SK-N-DZ (cell line): ENCODE results near the gene SYF2.
A peak's percentile ranks its signal among the peaks of the same experiment; 100 is the strongest.
"Not testable (repeated sequence)": the region's sequence is repeated elsewhere in the genome, so short reads cannot be mapped to it uniquely, and the experiment has no call there.

Source experiments
- DNase-seq: peaks from one replicate; pipeline ENCODE4 v3.0.0-alpha.2; 2015; ENCODE audit warnings: low spot score

The SYF2 gene

DNA sequence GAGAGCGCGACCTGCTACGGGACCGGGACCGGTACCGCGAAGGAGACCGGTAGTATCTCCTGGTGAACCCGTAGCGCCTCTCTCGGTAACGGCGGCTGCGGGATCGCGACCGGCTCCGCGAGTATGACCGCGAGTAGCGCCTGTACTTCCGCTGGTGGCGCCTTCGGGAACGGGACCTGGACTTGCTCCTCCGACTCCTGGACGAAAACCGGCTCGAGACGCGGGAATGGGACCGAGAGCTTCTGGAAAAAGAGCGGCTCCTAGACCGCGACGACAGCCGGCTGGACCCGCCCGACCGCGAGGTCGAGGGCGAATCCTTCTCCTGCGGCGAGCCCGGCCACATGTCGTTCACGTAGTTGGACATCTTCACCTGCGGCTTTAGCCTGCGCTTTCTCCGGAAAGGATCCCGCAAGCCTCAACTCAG is 14.3 kb upstream of the SYF2 start:
- peak; percentile 15 for DNase-seq

DNA sequence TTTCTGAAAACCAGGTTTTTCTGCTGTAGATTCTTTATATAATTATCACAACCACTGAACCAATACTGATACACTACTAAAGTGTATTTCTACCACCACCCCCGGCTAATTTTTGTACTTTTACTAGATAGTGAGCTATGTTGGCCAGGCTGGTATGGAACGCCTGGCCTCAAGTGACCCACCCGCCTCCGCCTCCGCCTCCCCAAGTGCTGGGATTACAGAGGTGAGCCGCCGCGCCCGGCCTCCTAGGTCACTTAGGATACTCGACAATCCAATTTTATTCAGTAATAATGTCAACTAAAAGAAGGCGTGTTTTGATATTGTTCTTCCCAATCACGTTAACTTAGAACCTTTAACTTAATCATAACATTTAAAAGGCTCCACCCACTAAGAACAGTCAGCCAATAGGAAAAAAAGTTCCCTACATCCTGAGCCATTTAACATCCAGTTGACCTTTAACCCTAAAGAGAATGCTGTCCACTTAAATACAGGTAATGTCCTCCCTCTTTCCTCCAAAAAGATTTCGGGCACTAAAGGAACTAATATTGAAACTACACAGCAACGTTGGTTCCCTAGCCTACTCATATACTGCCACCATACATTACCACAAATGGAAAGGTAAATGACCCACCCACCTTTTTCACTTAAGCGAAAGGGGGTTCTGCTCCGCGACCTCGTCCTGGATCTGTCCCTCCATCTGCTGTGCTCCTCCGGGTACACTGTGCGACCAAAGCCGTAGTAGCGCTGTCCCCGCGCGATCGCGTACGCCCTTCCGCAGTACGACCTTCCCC is 13.7 kb upstream of the SYF2 start:
- no peak for DNase-seq

DNA sequence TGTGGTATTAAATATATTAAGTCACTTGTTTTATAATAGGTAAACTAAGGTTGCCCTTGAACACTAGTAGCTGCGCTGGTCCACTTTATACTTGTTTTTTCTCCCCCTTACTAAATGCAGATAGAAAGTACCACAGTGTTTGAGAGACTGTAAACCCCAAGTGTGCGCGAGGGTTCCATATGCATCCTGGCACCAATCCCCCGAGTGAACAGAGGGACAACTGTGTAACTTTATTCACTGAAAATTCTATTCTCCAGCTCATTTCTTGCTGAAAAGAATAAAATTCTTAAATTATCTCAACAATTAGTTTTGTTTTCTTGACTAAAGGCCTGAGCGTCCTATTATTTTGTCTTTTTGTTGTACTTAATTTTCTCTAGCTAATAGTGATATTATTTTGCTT is 13.1 kb upstream of the SYF2 start:
- DNase-seq, result no peak

DNA sequence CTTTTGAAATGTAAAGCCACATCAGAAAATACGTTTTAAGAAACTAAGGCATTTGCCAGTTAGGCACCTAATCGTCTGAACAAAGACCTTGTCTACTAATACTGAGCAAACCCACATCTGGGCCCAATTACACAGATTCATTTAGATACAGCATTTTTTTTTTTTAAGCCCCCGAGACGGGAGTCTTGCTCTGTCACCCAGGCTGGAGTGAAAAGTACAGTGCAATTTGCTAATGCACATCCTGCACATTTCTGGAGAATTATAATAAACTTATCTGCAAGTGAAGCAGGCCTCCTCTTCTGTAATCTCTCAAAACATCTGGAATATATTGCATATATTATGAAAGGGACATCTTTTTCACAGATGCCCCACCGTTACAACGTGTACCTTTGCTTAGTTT is 11.6 kb upstream of the SYF2 start:
- no peak for DNase-seq

DNA sequence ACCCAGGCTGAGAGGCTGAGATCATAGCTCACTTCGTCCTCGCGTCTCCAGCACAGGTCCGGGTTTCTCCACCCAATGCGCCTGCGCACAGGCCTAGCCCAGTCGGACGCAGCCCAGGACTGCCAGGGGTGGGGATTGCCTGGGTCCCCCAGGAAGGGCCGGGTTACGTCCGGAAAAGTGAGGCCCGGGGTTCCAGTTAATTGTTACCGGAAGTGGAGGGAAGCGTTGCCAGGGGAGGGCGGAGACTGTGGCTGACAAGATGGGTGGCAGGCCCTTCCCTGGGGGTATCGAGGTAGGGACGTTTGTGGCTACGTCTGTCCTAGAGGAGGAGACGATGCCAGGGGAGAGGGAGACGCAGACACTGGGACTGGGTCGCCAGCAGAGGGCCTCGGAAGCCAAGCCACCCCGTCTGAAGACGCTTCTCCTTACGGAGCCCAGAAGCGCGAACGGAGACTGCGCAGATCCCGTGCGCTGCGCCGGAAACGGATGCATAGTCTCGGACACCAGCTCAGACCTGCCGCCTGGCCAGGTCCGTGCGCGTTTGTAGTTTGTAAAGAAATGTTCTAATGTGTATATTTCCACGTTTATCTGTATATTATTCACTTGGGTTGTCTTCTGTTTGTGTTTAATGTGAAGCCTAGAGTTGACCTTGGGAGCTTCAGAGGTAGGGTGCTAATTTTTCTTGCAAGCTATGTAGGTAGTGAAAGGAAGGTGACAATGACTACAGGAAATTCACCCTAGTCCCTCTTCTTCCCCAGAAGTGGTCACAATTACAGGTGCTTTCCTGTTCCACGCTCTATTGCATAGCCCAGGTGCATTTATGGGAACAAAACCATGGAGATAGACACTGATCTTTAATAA is 7.6 kb upstream of the SYF2 start:
- DNase-seq, result peak; percentile 88

DNA sequence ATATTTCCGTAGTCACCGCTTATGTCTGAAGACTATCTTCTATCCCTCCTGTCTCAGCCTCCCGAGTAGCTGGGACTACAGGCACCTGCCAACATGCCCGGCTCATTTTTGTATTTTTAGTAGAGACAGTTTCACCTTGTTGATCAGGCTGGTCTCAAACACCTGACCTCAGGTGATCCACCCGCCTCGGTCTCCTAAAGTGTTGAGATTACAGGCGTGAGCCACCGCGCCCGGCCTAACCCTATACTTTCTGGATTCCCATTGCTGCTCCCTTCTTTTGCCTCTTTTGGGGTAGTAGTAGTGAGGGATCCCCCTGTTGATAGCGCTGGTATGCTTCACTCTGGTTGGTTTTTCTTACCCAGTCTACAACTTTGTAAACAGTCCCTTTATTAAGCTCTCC is 5.7 kb upstream of the SYF2 start:
- DNase-seq, result no peak

DNA sequence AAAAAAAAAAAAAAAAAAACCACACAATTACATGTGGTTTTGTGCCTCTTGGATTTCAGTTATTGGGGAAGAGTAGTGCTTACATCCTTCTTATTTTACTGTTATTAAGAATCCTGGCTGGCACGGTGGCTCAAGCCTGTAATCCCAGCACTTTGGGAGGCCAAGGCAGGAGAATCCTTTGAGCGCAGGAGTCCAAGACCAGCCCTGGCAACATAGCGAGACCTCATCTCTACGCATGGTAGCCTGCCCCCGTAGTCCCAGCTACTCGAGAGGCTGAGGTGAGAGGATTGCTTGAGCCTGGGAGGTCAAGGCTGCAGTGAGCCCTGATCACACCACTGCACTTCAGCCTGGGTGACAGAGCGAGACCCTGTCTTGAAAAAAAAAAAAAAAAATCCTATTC is 4.0 kb upstream of the SYF2 start:
- DNase-seq, result not testable (repeated sequence)

DNA sequence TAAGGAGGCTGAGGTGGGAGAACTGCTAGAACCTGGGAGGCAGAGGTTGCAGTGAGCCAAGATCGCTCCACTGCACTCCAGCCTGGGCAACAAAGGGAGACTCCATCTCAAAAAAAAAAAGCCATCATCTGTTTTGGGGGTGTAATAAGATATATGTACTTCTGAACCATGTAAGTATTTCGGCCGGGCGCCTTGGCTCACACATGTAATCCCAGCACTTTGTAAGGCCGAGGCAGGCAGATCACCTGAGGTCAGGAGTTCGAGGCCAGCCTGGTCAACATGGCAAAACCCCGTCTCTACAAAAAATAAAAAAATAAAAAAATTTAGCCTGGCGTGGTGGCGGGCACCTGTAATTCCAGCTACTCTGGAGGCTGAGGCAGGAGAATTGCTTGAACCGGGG is 3.1 kb upstream of the SYF2 start:
- not testable (repeated sequence) for DNase-seq

DNA sequence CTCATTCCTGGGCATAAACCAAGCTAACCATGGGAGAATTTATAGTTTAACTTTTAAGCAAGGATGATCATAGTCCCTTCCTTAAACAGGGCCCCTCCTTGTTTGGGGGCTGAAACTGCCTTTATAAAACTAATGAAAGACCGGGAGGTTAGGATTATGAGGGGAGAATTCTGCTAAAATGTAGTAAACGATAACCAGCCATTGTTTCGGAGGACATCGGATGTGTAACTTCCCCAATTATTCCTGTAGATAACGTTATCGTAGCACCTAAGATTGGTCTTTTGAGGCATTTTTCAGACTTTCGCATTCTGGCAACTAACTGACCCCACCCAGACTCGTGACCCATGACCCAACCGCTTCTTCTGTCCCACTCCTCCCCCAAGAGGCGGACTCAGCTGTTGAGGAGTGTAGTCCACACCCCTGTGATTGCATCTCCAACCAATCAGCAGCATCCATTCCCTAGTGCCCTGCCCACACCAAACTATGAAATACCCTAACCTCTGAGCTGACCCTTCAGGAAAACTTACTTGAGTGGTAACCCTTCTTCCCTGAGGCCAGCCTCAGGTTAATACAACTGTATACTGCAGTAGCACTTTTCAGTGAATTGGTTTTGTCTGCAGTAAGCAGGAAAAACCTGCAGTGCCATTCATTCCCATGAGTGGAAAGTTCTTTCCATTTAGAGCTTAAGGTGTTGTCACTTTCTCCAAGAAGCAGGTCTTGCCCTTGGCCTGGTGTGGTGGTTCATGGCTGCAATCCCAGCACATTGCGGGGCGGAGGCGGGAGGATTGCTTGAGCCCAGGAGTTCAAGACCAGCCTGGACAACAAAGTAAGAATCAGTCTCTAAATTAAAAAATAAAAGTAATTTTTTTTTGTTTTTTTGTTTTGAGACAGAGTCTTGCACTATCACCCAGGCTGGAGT is 823 bp upstream of the SYF2 start:
- peak; percentile 72 for DNase-seq

DNA sequence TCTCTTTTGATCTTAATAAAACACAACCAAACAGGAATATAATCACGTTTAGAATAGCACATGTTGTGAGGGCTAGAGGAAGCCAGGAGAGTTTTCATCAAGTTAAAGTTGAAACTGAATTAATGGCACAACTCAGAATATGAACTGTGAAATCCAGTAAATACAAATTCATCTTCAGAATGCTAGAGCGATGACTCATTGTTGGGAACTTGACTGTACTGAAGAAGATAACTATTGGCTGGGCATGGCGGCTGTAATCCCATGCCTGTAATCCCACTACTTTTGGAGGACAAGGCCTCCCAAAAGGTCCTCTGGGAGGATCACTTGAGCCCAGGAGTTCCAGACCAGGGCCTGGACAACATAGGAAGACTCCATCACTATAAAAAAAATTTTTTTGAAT is 8.8 kb downstream of the SYF2 start:
- no peak for DNase-seq

DNA sequence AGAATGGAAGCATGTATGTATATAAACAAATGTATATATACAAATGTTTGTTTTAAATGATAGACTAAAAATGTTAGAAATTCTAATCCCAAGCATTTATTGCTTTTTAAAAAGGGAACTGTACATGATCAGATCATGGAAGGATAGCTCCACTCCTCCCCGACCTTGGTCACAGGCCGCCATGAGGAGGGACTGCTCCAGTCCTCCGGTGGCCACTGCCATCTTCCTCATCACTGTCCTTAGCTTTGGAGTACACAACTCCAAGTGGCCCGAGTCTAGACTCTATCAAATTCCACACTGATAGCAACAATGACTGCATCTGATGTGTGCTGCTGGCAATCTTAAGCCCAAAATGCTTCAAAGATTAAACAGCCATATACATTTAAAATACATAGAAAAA is 9.7 kb downstream of the SYF2 start:
- DNase-seq, result no peak

DNA sequence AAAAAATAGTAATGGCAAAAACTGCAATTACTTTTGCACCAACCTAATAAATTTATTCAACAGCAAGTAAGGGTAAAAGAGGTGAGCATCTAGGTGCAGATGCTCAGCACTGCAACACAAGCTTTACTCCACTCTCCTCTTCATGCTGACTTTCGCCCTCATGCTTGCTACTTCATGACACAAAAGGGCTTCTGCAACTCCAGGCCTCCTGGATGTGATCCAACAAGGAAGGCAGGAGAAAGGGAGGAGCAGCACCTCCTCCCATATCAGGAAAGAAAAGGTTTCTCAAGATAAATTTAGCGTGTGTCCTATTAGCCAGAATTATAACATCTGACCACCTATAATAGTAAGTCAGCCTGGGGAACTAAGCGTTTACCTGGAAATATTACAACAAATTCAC is 11.6 kb downstream of the SYF2 start:
- DNase-seq, result no peak

DNA sequence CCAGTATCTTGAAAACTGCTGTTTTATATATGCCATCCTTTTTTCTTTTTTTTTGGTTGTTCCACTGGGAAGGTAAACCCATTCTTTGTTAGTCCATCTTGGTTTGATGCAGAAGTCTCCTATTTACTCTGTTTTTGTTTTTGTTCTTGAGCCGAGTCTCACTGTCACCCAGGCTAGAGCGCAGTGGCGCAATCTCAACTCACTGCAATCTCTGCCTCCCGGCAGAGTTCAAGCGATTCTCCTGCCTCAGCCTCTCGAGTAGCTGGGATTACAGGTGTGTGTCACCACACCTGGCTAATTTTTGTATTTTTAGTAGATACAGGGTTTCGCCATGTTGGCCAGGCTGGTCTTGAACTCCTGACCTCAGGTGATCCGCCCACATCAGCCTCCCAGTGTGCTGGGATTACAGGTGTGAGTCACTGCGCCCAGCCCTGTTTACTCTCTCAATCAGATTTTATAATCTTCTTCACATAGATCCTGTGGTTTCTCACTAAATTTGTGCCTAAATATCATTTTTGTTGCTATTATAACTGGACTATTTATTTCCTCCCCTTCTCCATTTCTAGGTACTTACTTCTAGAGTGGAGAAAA is 12.5 kb downstream of the SYF2 start:
- no peak for DNase-seq

DNA sequence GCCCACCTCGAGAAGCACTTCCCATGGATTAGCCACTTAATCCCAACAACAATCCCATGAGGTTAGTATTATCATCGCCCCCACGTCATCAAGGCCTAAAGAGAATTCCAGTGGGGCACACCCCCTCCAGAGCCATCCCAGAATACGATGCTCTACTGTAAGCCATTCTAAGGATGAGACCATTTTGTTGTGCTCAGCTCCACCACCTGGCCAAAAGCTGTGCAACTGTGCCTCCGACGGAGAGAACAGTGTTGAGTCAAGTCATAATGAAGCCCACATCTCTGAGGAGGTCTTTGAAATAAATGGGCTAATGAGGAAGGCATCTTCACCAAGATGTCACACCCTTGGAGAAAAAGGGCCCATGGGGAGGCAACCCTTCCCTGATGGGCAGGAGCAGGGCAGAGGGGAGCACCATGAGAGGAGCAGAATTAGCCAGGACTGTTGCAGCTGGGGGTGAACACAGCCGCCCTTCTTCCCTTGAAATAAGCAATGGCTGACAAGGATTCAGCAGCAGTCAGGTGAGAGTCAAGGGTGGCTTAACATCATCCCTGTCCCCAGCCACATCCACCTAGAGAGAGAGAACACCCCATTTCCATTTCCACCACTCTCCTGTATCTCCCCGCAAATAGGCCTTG is 14.6 kb downstream of the SYF2 start:
- DNase-seq, result no peak

DNA sequence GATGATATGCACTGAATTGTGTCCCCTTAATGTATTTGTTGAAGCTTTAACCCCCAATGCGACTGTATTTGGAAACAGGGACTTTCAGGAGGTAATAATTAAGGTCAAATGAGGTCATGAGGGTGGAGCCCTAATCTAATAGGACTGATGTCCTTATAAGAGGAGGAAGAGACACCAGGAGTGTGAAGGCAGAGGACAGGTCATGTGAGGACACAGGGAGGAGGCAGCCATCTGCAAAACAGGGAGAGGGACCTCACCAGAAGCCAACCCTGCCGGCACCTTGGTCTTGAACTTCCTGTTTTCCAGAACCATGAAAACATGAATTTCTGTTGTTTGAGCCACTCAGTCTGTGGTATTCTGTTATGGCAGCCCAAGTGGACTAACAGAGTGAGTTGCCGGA is 15.3 kb downstream of the SYF2 start:
- no peak for DNase-seq

DNA sequence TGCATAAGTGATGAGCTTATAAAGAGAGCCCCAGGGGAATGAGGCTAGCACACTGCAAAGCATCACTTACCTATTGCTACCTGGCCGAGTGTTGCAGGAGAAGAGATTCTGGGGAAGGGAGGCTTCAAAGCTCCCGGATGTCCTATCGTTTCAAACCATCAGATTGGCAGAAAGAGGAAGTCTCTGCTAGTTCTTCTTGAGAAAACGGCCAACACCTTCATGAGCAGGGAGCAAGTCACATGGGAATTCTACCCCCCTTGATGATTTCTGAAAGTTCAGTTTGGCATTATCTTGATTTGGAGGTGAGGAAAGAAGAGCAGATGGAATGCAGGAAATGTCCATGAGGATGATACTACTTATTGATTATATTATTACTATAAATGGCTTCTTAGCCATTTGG is 16.2 kb downstream of the SYF2 start:
- no peak for DNase-seq

DNA sequence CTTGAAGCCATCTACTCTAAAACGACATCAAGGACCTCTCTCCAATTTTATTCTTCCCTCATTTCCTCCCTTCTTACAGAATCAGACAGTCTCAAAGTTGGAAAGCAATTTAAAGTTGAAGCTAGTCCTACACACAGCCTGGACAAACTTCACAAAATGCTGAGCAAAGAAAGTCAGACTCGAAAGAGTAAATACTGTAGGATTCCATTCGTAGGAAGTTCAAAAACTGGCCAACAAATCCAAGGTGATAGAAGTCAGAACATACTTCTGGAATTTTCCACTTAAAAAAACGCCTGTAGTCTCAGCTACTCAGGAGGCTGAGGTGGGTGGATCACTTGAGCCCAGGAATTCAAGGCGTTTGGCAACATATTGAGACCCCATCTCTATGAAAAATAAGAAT is 19.6 kb downstream of the SYF2 start:
- no peak for DNase-seq

DNA sequence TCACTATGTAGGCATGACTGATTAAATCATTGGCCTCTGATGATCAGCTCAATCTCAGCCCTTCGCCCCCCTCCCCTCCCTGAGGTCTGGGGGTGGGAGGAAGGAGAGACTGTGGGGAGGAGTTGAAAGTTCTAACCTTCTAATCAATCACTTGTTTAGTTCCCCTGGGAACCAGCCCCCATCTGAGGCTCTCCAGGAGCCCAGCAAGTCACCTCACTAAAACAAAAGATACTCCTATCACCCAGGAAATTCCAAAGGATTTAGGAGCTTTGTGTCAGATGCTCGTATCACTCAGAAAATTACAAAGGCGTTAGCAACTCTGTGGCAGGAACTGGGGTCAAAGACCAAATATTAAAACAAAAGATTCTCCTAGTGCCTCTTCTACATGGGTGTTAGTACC is 21.6 kb downstream of the SYF2 start:
- DNase-seq, result no peak

DNA sequence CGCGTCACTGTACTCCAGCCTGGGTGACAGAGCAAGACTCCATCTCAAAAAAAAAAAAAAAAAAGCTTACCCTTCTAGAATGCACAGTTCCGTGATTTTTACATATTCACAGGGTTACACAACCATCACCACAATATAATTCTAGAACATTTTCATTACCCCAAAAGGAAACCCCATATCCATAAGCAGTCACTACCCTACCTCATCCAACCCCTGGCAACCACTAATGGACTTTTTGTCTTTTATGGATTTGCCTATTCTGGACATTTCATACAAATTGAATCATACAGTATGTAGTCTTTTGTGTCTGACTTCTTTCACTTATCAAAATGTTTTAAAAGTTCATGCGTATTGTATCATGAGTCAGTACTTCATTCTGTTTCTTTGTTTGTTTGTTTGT is 22.8 kb downstream of the SYF2 start:
- no peak for DNase-seq

DNA sequence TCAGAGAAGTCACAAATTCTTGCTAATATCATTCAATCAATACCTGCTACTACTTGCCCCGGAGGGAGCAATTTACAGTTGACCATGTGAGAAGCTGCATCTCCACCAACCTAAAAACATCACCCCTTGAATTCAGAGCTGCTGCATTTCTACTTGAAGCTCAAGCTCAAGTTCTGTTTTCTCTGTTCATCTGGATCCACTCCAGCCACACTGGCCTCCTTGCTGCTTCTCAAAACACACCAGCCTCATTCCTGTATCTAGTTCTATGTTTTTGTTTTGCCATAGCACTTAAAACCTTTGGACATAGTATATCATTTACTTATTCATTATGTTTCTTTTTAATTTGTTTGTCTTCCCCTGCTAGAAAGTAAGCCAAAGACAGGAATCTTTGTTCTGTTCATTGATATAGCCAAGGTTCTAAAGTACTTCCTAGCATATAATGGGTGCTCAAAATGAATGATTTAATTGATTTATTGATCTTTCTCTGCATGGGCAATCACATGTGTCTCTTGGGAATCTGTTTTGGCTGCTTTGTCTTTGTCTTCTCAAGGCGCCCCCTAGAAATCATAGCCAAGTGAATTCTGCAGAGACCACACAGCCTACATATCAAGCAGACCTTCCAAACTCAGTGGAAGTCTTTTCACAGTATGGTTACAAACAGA is 23.6 kb downstream of the SYF2 start:
- no peak for DNase-seq

DNA sequence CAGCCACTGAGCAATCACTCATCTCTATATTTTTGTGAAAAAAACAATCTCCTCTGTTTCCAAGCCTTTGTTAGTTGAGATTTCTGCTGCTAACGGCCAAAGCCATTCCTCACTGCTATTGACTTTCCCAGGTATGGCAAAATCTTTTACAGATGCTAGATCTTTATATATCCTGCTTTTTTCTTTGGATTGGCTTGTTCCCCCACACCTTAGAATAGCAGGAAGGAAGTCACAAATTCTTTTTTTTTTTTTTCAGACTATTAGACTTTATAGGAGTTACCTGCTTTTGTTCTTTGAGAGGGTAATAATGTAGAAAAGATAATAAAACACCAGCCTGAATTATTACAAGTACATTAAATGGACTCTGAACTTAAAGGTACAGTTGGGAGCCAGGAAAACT is 24.2 kb downstream of the SYF2 start:
- no peak for DNase-seq
